DND-41 (cell line): Measurements from ENCODE around the gene ERGIC1.

Source experiments
- CTCF ChIP-seq: IDR thresholded peaks from 2 replicates; pipeline ENCODE4 v1.5.1; 2012; ENCODE audit warnings: borderline replicate concordance, low read length, moderate library complexity, mild to moderate bottlenecking; ENCODE audit not compliant: poor library complexity, severe bottlenecking; ENCODE audit errors: extremely low read depth
- EZH2 ChIP-seq: IDR thresholded peaks from 3 replicates; pipeline ENCODE4 v1.6.1; 2012; ENCODE audit warnings: borderline replicate concordance, low read depth, mild to moderate bottlenecking, moderate library complexity, low read length, inconsistent platforms; ENCODE audit not compliant: severe bottlenecking

- TF ChIP-seq CTCF (no peak), EZH2 (no peak)
These were observed 51.7 kb downstream of the ERGIC1 start for GRCh38 chr5:172885597-172886340.
